Measurements from ENCODE around the gene GAS2L3. TPM values are rescaled to one million over a fixed set of nuclear protein-coding genes. Genes with fewer than 3 reads are reported as not detected.

GAS2L3 gene
- polyA plus RNA-seq, 1 of the 3 experiments (the other 2 are of a cell fraction) = 1.6 TPM

GRCh38 chr12:100566887-100567637 lies 6.4 kb upstream of the GAS2L3 start:
- DNase-seq = no peak
- no peaks in the 10 kb centered on the region for H3K9me3 ChIP-seq
- H2AFZ ChIP-seq (ENCODE audit: low read depth) = peak overlapping the region; percentile 23; the same call in 1 of the 2 replicates
- no peak overlapping the region for H3K4me3 ChIP-seq (ENCODE audit: low read depth in 2 of 2, low read length in 1 of 2)
- H3K9ac ChIP-seq = no peak overlapping the region
- no peaks in the 10 kb centered on the region for H3K79me2 ChIP-seq (ENCODE audit: insufficient read depth)
- no peak overlapping the region for H3K4me2 ChIP-seq
- no peaks in the 10 kb centered on the region for H3K36me3 ChIP-seq (replicated peaks in 1 of 2; ENCODE audit: control insufficient read depth in 1 of 2, insufficient read depth in 2 of 2, low read length in 1 of 2)
- peaks cover 5% of the 10 kb centered on the region for H3F3A ChIP-seq (replicated peaks; ENCODE audit: insufficient read depth)
- WGBS (ENCODE audit: low lambda C conversion rate) = 68% methylated on average over 3 of the region's 3 CpGs
- H4K20me1 ChIP-seq (ENCODE audit: insufficient read depth) = no peaks in the 10 kb centered on the region
- H3K27ac ChIP-seq (ENCODE audit: low read depth in 2 of 2, low read length in 1 of 2) = no peak overlapping the region
- ChIA-PET POLR2A (no interaction called here), CTCF (interaction anchor here (2.4 to 2.6 kb wide), 3 partner anchors 11 to 332 kb away, joined by 7 to 10 read pairs (median 8); no protein-coding TSS in a partner anchor)
- H3K9me2 ChIP-seq = no peaks in the 10 kb centered on the region
- no peaks in the 10 kb centered on the region for H3K27me3 ChIP-seq (ENCODE audit: insufficient read depth)
- no peaks in the 10 kb centered on the region for H3K4me1 ChIP-seq (ENCODE audit: control insufficient read depth in 1 of 2, insufficient read depth in 2 of 2, low read depth in 1 of 2, low read length in 1 of 2)
- TF ChIP-seq RFX5 (IDR thresholded peaks at IDR 0.05; ENCODE audit: low read length) (no peak), NRF1 (IDR thresholded peaks at IDR 0.05; ENCODE audit: low read depth, low read length) (no peak), GABPA (IDR thresholded peaks at IDR 0.05; ENCODE audit: low read depth) (no peak), RXRA (IDR thresholded peaks at IDR 0.05; ENCODE audit: borderline replicate concordance, low read depth) (no peak), TCF12 (IDR thresholded peaks at IDR 0.05) (no peak), RAD21 (IDR thresholded peaks at IDR 0.05; ENCODE audit: low read length) (no peak)
- TF ChIP-seq, protein P1, sequence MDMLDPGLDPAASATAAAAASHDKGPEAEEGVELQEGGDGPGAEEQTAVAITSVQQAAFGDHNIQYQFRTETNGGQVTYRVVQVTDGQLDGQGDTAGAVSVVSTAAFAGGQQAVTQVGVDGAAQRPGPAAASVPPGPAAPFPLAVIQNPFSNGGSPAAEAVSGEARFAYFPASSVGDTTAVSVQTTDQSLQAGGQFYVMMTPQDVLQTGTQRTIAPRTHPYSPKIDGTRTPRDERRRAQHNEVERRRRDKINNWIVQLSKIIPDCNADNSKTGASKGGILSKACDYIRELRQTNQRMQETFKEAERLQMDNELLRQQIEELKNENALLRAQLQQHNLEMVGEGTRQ (IDR thresholded peaks at IDR 0.05; ENCODE audit: borderline replicate concordance, low read depth, low read length) = no peak

DNA sequence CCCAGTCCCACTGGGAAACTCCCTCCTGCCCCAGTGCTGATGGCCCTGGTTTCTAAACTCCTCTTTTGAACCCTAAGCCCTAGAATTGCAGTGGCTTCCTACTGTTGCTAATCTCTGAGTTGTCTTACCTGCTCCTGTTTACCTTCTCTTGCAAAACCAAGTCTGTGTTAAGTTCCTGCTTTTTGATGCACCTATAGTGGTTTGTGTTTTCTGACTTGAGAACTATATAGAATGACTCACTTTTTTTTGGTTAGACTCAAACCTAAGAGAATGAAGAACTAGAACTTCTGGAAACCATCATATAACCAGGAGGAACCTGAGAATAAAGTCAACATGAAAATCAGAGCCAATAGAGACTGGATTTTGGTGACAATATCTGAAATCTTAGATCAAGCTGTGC lies 5.5 kb upstream of the GAS2L3 start:
- peaks cover 5% of the 10 kb centered on the region for H3F3A ChIP-seq (replicated peaks; ENCODE audit: insufficient read depth)
- POLR2A ChIA-PET = no interaction called here
- H2AFZ ChIP-seq (ENCODE audit: low read depth) = no peak overlapping the region
- H4K20me1 ChIP-seq (ENCODE audit: insufficient read depth) = no peaks in the 10 kb centered on the region
- CTCF ChIA-PET = interaction anchor here (0.6 to 2.6 kb wide), 6 partner anchors 12 to 333 kb away, joined by 3 to 10 read pairs (median 5); no protein-coding TSS in a partner anchor
- no peak overlapping the region for H3K4me3 ChIP-seq (ENCODE audit: low read depth in 2 of 2, low read length in 1 of 2)
- no peaks in the 10 kb centered on the region for H3K9me2 ChIP-seq
- no peak overlapping the region for H3K4me2 ChIP-seq
- H3K27me3 ChIP-seq (ENCODE audit: insufficient read depth) = no peaks in the 10 kb centered on the region
- no peak for DNase-seq
- H3K9ac ChIP-seq = no peak overlapping the region
- TF ChIP-seq EP300 (IDR thresholded peaks at IDR 0.05; ENCODE audit: borderline replicate concordance in 1 of 2, low read depth in 1 of 2, low read length in 1 of 2) = no peak
- TF ChIP-seq RAD21 (IDR thresholded peaks at IDR 0.05; ENCODE audit: low read length) = no peak
- TF ChIP-seq RXRA (IDR thresholded peaks at IDR 0.05; ENCODE audit: borderline replicate concordance, low read depth) = no peak
- no peak for TF ChIP-seq POLR2AphosphoS5 (IDR thresholded peaks at IDR 0.05; ENCODE audit: low read depth, low read length)
- no peak for TF ChIP-seq REST (IDR thresholded peaks at IDR 0.05; ENCODE audit: low read depth, low read length)
- TF ChIP-seq, protein P2, sequence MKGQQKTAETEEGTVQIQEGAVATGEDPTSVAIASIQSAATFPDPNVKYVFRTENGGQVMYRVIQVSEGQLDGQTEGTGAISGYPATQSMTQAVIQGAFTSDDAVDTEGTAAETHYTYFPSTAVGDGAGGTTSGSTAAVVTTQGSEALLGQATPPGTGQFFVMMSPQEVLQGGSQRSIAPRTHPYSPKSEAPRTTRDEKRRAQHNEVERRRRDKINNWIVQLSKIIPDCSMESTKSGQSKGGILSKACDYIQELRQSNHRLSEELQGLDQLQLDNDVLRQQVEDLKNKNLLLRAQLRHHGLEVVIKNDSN (IDR thresholded peaks at IDR 0.05; ENCODE audit: borderline replicate concordance, low read depth) = no peak
- TF ChIP-seq RCOR1 (IDR thresholded peaks at IDR 0.05; ENCODE audit: low read length) = no peak
- TF ChIP-seq GATA2 (CRISPR knock-in tag; IDR thresholded peaks at IDR 0.05) = no peak
- TF ChIP-seq, protein P1 (IDR thresholded peaks at IDR 0.05; ENCODE audit: borderline replicate concordance, low read depth, low read length) = no peak
- TF ChIP-seq, protein P3, sequence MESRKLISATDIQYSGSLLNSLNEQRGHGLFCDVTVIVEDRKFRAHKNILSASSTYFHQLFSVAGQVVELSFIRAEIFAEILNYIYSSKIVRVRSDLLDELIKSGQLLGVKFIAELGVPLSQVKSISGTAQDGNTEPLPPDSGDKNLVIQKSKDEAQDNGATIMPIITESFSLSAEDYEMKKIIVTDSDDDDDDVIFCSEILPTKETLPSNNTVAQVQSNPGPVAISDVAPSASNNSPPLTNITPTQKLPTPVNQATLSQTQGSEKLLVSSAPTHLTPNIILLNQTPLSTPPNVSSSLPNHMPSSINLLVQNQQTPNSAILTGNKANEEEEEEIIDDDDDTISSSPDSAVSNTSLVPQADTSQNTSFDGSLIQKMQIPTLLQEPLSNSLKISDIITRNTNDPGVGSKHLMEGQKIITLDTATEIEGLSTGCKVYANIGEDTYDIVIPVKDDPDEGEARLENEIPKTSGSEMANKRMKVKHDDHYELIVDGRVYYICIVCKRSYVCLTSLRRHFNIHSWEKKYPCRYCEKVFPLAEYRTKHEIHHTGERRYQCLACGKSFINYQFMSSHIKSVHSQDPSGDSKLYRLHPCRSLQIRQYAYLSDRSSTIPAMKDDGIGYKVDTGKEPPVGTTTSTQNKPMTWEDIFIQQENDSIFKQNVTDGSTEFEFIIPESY (IDR thresholded peaks at IDR 0.05; ENCODE audit: borderline replicate concordance, low read depth) = no peak
- TF ChIP-seq MEF2A (IDR thresholded peaks at IDR 0.05; ENCODE audit: borderline replicate concordance, low read depth) = no peak
- no peak for TF ChIP-seq MXI1 (IDR thresholded peaks at IDR 0.05; ENCODE audit: low read depth, low read length)
- no peak for TF ChIP-seq NRF1 (IDR thresholded peaks at IDR 0.05; ENCODE audit: low read depth, low read length)
- TF ChIP-seq TEAD4 (IDR thresholded peaks at IDR 0.05; ENCODE audit: borderline replicate concordance, insufficient read depth) = no peak
- no peak for TF ChIP-seq GABPA (IDR thresholded peaks at IDR 0.05; ENCODE audit: low read depth)
- H3K4me1 ChIP-seq (ENCODE audit: control insufficient read depth in 1 of 2, insufficient read depth in 2 of 2, low read depth in 1 of 2, low read length in 1 of 2) = peaks cover 0 to under 1% of the 10 kb centered on the region in 2 experiments; a peak in 1 of 4 replicates
- no peaks in the 10 kb centered on the region for H3K36me3 ChIP-seq (replicated peaks in 1 of 2; ENCODE audit: control insufficient read depth in 1 of 2, insufficient read depth in 2 of 2, low read length in 1 of 2)
- H3K9me3 ChIP-seq = no peaks in the 10 kb centered on the region
- H3K27ac ChIP-seq (ENCODE audit: low read depth in 2 of 2, low read length in 1 of 2) = no peak overlapping the region
- no peaks in the 10 kb centered on the region for H3K79me2 ChIP-seq (ENCODE audit: insufficient read depth)
